H1 (cell line): ENCODE results near the gene KLC4. TPM values are rescaled to one million over a fixed set of nuclear protein-coding genes. Genes with fewer than 3 reads are reported as not detected.

Source experiments
- CTCF ChIA-PET: fragments of 300-600 bp; sonication (Branson Sonifier 250); formaldehyde crosslinking; loops from one replicate; lab custom pipeline; 2021; ENCODE audit not compliant: partially characterized antibody; lab: Charles Lee
- POLR2A ChIA-PET: fragments of 300-600 bp; sonication (Branson Sonifier 250); formaldehyde crosslinking; loops from one replicate; lab custom pipeline; 2021; ENCODE audit warnings: inconsistent platforms; ENCODE audit not compliant: partially characterized antibody; lab: Charles Lee
- DNase-seq, 2 experiments: peaks; one replicate each; pipeline versions ENCODE4 v3.0.0 to v3.0.0-alpha.2; 2010 to 2022; ENCODE audit warnings: low spot score in 2 of 2, low read depth in 1 of 2, mixed read lengths in 1 of 2
- FAIRE-seq: peaks from 2 replicates; lab custom pipeline; 2011; peaks lifted over from hg19 to GRCh38; lab: Jason Lieb, UNC
- H2AFZ ChIP-seq: 2 replicates; pipeline ENCODE4 v1.8.1; 2012; ENCODE audit warnings: low read length, inconsistent platforms
- H2AK5ac ChIP-seq: 2 replicates; pipeline ENCODE4 v1.6.1; 2013; ENCODE audit warnings: low read depth, low read length
- H2BK120ac ChIP-seq: replicated peaks from 2 replicates; pipeline ENCODE3; 2013; ENCODE audit warnings: low read depth, low read length, inconsistent platforms
- H2BK12ac ChIP-seq: 2 replicates; pipeline ENCODE4 v1.6.1; 2013; ENCODE audit warnings: low read depth, low read length
- H2BK15ac ChIP-seq: 2 replicates; pipeline ENCODE4 v1.6.1; 2013; ENCODE audit warnings: low read length
- H2BK20ac ChIP-seq: 2 replicates; pipeline ENCODE4 v1.6.1; 2013; ENCODE audit warnings: low read length
- H2BK5ac ChIP-seq: 2 replicates; pipeline ENCODE4 v1.6.1; 2013; ENCODE audit warnings: low read depth, low read length
- H3K14ac ChIP-seq: 2 replicates; pipeline ENCODE4 v1.6.1; 2013; ENCODE audit warnings: inconsistent platforms; ENCODE audit not compliant: insufficient read length
- H3K18ac ChIP-seq: 2 replicates; pipeline ENCODE4 v1.6.1; 2013; ENCODE audit warnings: low read length; ENCODE audit errors: extremely low read depth
- H3K23ac ChIP-seq: 2 replicates; pipeline ENCODE4 v1.6.1; 2013; ENCODE audit warnings: inconsistent platforms; ENCODE audit not compliant: insufficient read length
- H3K23me2 ChIP-seq: 2 replicates; pipeline ENCODE4 v1.6.1; 2013; ENCODE audit warnings: low read depth, low read length
- H3K27ac ChIP-seq: 2 replicates; pipeline ENCODE4 v1.6.1; 2011; ENCODE audit warnings: low read depth, low read length, inconsistent platforms
- H3K27me3 ChIP-seq, 4 experiments: replicated peaks in 1 of 4; 1 replicate in 1 of 4; 2 replicates in 3 of 4; pipeline versions ENCODE4 v1.6.1 to v1.8.1; 2011 to 2013; ENCODE audit warnings: low read length in 3 of 4, mild to moderate bottlenecking in 3 of 4, inconsistent platforms in 2 of 4, mixed read lengths in 2 of 4, moderate library complexity in 1 of 4; ENCODE audit not compliant: control insufficient read depth in 3 of 4, insufficient read depth in 3 of 4; ENCODE audit errors: extremely low read depth in 1 of 4
- H3K36me3 ChIP-seq, 4 experiments: 2 replicates each; pipeline versions ENCODE4 v1.6.1 to v1.8.1; 2011 to 2013; ENCODE audit warnings: mild to moderate bottlenecking in 4 of 4, low read length in 3 of 4, moderate library complexity in 2 of 4, control low read depth in 1 of 4, inconsistent platforms in 1 of 4; ENCODE audit not compliant: insufficient read depth in 4 of 4, control insufficient read depth in 2 of 4
- H3K4ac ChIP-seq: replicated peaks from 2 replicates; pipeline ENCODE3; 2013; ENCODE audit warnings: low read length, low read depth, mixed read lengths, inconsistent platforms; ENCODE audit not compliant: insufficient read length
- H3K4me1 ChIP-seq, 4 experiments: replicated peaks in 1 of 4; 1 replicate in 1 of 4; 2 replicates in 3 of 4; pipeline versions ENCODE4 v1.6.1 to v1.8.1; 2011 to 2013; ENCODE audit warnings: low read length in 3 of 4, inconsistent platforms in 2 of 4, mixed read lengths in 1 of 4; ENCODE audit not compliant: insufficient read depth in 4 of 4, control insufficient read depth in 3 of 4
- H3K4me2 ChIP-seq, 2 experiments: 2 replicates each; pipeline versions ENCODE4 v1.6.1 to v1.8.1; 2011 to 2013; ENCODE audit warnings: low read depth in 2 of 2, low read length in 2 of 2, control low read depth in 1 of 2, inconsistent platforms in 1 of 2, mild to moderate bottlenecking in 1 of 2; ENCODE audit not compliant: insufficient read depth in 1 of 2
- H3K4me3 ChIP-seq, 4 experiments: fragments of 200-600, 300-600 bp in 1 of 4; sonication (generic), shearing (Covaris generic), sonication (Bioruptor Twin) in 1 of 4; 2 replicates each; pipeline versions ENCODE4 v1.5.1 to v1.8.1; 2011 to 2016; ENCODE audit warnings: low read length in 4 of 4, low read depth in 3 of 4, control low read depth in 2 of 4, inconsistent platforms in 2 of 4, mild to moderate bottlenecking in 2 of 4, mixed read lengths in 1 of 4, moderate library complexity in 1 of 4; ENCODE audit not compliant: insufficient read depth in 2 of 4; ENCODE audit errors: extremely low read depth in 1 of 4
- H3K56ac ChIP-seq: replicated peaks from 2 replicates; pipeline ENCODE3; 2013; ENCODE audit warnings: low read depth, mild to moderate bottlenecking, mixed read lengths, low read length, inconsistent platforms; ENCODE audit not compliant: insufficient read length
- H3K79me1 ChIP-seq: 2 replicates; pipeline ENCODE4 v1.6.1; 2013; ENCODE audit warnings: low read depth, low read length, control low read depth
- H3K79me2 ChIP-seq, 2 experiments: 2 replicates each; pipeline versions ENCODE4 v1.6.1 to v1.8.1; 2012 to 2013; ENCODE audit warnings: low read length in 2 of 2, mild to moderate bottlenecking in 2 of 2, inconsistent platforms in 1 of 2; ENCODE audit not compliant: insufficient read depth in 2 of 2, control insufficient read depth in 1 of 2
- H3K9ac ChIP-seq, 4 experiments: replicated peaks in 1 of 4; 1 replicate in 1 of 4; 2 replicates in 3 of 4; pipeline versions ENCODE4 v1.6.1 to v1.8.1; 2011 to 2013; ENCODE audit warnings: low read depth in 3 of 4, low read length in 3 of 4, control low read depth in 2 of 4, mild to moderate bottlenecking in 2 of 4, moderate library complexity in 2 of 4, inconsistent platforms in 1 of 4; ENCODE audit errors: extremely low read depth in 1 of 4
- H3K9me3 ChIP-seq, 2 experiments: 2 replicates each; pipeline versions ENCODE4 v1.6.1 to v1.8.1; 2012 to 2013; ENCODE audit warnings: mild to moderate bottlenecking in 2 of 2, moderate library complexity in 2 of 2, control low read depth in 1 of 2, inconsistent platforms in 1 of 2, low read depth in 1 of 2, low read length in 1 of 2, mixed read lengths in 1 of 2; ENCODE audit not compliant: insufficient read depth in 2 of 2
- H4K20me1 ChIP-seq, 2 experiments: replicated peaks in 1 of 2; 2 replicates each; pipeline versions ENCODE3 to v1.8.1; 2011 to 2013; ENCODE audit warnings: inconsistent platforms in 2 of 2, low read length in 2 of 2, mild to moderate bottlenecking in 1 of 2; ENCODE audit not compliant: insufficient read depth in 2 of 2, control insufficient read depth in 1 of 2
- H4K5ac ChIP-seq: 2 replicates; pipeline ENCODE4 v1.6.1; 2013; ENCODE audit warnings: low read length, low read depth, mixed read lengths, inconsistent platforms; ENCODE audit not compliant: insufficient read length
- H4K8ac ChIP-seq: 2 replicates; pipeline ENCODE4 v1.8.0; 2013; ENCODE audit warnings: mild to moderate bottlenecking, moderate library complexity, low read length, inconsistent platforms; ENCODE audit not compliant: insufficient read depth; ENCODE audit errors: extremely low read depth
- H4K91ac ChIP-seq: replicated peaks from 2 replicates; pipeline ENCODE3; 2013; ENCODE audit warnings: low read length, mixed read lengths, inconsistent platforms; ENCODE audit not compliant: insufficient read length
- ATF2 ChIP-seq: IDR thresholded peaks from 2 replicates; pipeline ENCODE4 v1.6.1; 2012; ENCODE audit warnings: low read length, inconsistent platforms
- BACH1 ChIP-seq: IDR thresholded peaks from 2 replicates; pipeline ENCODE4 v1.6.1; 2012; ENCODE audit warnings: low read length, improper control_type of control experiment
- CHD1 ChIP-seq: IDR thresholded peaks from 2 replicates; pipeline ENCODE4 v1.6.1; 2012; ENCODE audit warnings: low read depth, low read length, improper control_type of control experiment
- E2F6 ChIP-seq: IDR thresholded peaks from 2 replicates; pipeline ENCODE4 v1.6.1; 2012; ENCODE audit warnings: inconsistent platforms
- FOSL1 ChIP-seq: IDR thresholded peaks from 2 replicates; pipeline ENCODE4 v1.6.1; 2011; ENCODE audit warnings: mild to moderate bottlenecking, low read depth, low read length, moderate library complexity; ENCODE audit not compliant: insufficient read depth
- KDM5A ChIP-seq: fragments of 200-600 bp; IDR thresholded peaks from 2 replicates; pipeline ENCODE4 v1.7.1; 2012; ENCODE audit warnings: mild to moderate bottlenecking, low read length, inconsistent platforms, mixed read lengths
- MAX ChIP-seq: IDR thresholded peaks from 2 replicates; pipeline ENCODE4 v1.6.1; 2012; ENCODE audit warnings: inconsistent platforms
- TAF1 ChIP-seq: IDR thresholded peaks from 2 replicates; pipeline ENCODE4 v1.6.1; 2011; ENCODE audit warnings: mild to moderate bottlenecking, low read depth, low read length
- WGBS, 2 experiments: shearing (Covaris generic) in 1 of 2; methylation state at CpG; one replicate each; pipeline versions ENCODE4 v1.1.6 to v1.1.7; 2013 to 2015; ENCODE audit warnings: low lambda C conversion rate in 2 of 2, mixed read lengths in 2 of 2, inconsistent platforms in 1 of 2, low coverage in 1 of 2, missing lambda C conversion rate in 1 of 2; ENCODE audit not compliant: insufficient replicate concordance in 2 of 2, insufficient coverage in 1 of 2, insufficient read length in 1 of 2; ENCODE audit errors: extremely low coverage in 1 of 2, missing lambda C conversion rate in 1 of 2; 5-methylcytosine and 5-hydroxymethylcytosine counted together
- polyA plus RNA-seq, 7 experiments: library from polyadenylated mRNA; depleted of rRNA in 3 of 7; stranded (reverse) in 5 of 7; unstranded in 2 of 7; fragments of >200 nt in 5 of 7; fragments of 200-250 nt in 2 of 7; gene quantifications; 1 replicate in 5 of 7; 2 replicates in 1 of 7; 4 replicates in 1 of 7; pipeline versions ENCODE4 v1.2.1 to v1.2.3, GENCODE V29; 2011 to 2013; ENCODE audit warnings: missing spikeins in 2 of 7, mixed read lengths in 2 of 7
- total RNA-seq: library from RNA; stranded (reverse); fragmentation: NEBNext Ultra II Directional; extraction: Animal tissue kit (Norgen Biotek cat#: 25700); gene quantifications from 2 replicates; pipeline ENCODE4 v1.2.1, GENCODE V29; 2021

The KLC4 gene
- total and polyA plus RNA-seq, 2 of the 8 experiments (the other 6 are each of a cell fraction or from before 2014, with no cell fraction given): 15.7 to 28.5 TPM

DNA sequence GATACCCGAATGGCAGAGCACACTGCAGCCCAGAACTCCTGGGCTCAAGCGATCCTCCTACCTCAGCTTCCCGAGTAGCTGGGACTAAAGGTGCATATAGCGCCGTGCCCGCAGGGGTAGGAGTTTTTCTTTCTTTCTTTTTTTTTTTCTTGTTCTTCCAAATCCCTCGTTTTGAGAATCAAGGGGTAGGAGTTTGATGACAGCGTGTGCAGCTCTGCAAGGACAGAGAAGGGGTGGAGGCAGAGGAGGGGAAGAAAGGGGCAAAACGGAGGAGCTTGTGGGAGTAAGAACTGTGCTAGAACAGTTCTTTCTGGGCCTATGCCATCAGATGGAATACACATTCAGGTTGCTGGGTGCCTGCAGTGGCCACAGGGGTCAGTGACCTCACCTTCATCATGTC lies 22.7 kb upstream of the KLC4 start:
- no peak overlapping the region for H4K5ac ChIP-seq
- TF ChIP-seq CHD1: no peak
- no peak for TF ChIP-seq MAX
- TF ChIP-seq KDM5A: no peak
- TF ChIP-seq FOSL1: no peak
- no peak for TF ChIP-seq ATF2
- no peak for TF ChIP-seq E2F6
- TF ChIP-seq BACH1: no peak
- TF ChIP-seq TAF1: no peak
- H2AFZ ChIP-seq: no peak overlapping the region
- H3K36me3 ChIP-seq: peaks cover 2 to 30% (median 13%) of the 10 kb centered on the region in 4 experiments; a peak in 4 of 8 replicates
- no peak overlapping the region for H3K4me3 ChIP-seq
- H3K79me1 ChIP-seq: no peaks in the 10 kb centered on the region
- no peak overlapping the region for H2BK20ac ChIP-seq
- FAIRE-seq (no peak), DNase-seq (no peak)
- H3K14ac ChIP-seq: no peak overlapping the region
- WGBS, 2 experiments: 93% methylated on average over 9 of the region's 9 CpGs; no CpG with 5 or more reads in 1 of the 2 experiments
- H3K23ac ChIP-seq: no peak overlapping the region
- no peak overlapping the region for H4K91ac ChIP-seq
- no peak overlapping the region for H4K8ac ChIP-seq
- no peak overlapping the region for H3K56ac ChIP-seq
- no peaks in the 10 kb centered on the region for H3K9me3 ChIP-seq
- no peak overlapping the region for H3K4me2 ChIP-seq
- H2BK5ac ChIP-seq: no peak overlapping the region
- no peaks in the 10 kb centered on the region for H3K27me3 ChIP-seq
- peaks cover 2% of the 10 kb centered on the region; the same call in 1 of the 2 replicates for H3K23me2 ChIP-seq
- H3K79me2 ChIP-seq: no peaks in the 10 kb centered on the region
- H3K9ac ChIP-seq: no peak overlapping the region
- peaks cover 2 to 18% of the 10 kb centered on the region in 2 experiments for H4K20me1 ChIP-seq
- no peak overlapping the region for H2BK12ac ChIP-seq
- CTCF ChIA-PET: interaction anchor here (0.8 to 1.5 kb wide), 3 partner anchors 40 to 107 kb away, joined by 3 to 4 read pairs (median 3); no protein-coding TSS in a partner anchor
- POLR2A ChIA-PET: interaction anchor here (0.5 to 29.7 kb wide), 4 partner anchors 6 to 134 kb away, joined by 3 to 584 read pairs (median 294); partner anchors contain the start of genes CUL7, KLHDC3, MEA1 and RRP36
- H3K18ac ChIP-seq: no peak overlapping the region
- H2BK15ac ChIP-seq: no peak overlapping the region
- no peak overlapping the region for H2AK5ac ChIP-seq
- no peak overlapping the region for H2BK120ac ChIP-seq
- H3K4me1 ChIP-seq: no peaks in the 10 kb centered on the region
- no peak overlapping the region for H3K27ac ChIP-seq
- no peak overlapping the region for H3K4ac ChIP-seq
